H9 (cell line): ENCODE data around the gene NKX1-1. TPM values are rescaled to one million over a fixed set of nuclear protein-coding genes. Genes with fewer than 3 reads are reported as not detected.

Experiments
- DNase-seq: peaks from one replicate; pipeline ENCODE4 v3.0.0-alpha.2; 2017
- H2AFZ ChIP-seq: one replicate; pipeline ENCODE4 v1.6.1; 2013; ENCODE audit warnings: mild to moderate bottlenecking, low read length, control low read depth, moderate library complexity
- H2AK5ac ChIP-seq: 2 replicates; pipeline ENCODE4 v1.6.1; 2013; ENCODE audit warnings: low read length, control low read depth, mixed read lengths; ENCODE audit not compliant: insufficient read length
- H2BK120ac ChIP-seq: one replicate; pipeline ENCODE4 v1.6.1; 2013; ENCODE audit warnings: low read depth, mild to moderate bottlenecking, low read length, control low read depth, inconsistent platforms; ENCODE audit not compliant: poor library complexity, severe bottlenecking
- H2BK12ac ChIP-seq: 2 replicates; pipeline ENCODE4 v1.6.1; 2013; ENCODE audit warnings: low read length, control low read depth, mixed read lengths, low read depth; ENCODE audit not compliant: insufficient read length
- H2BK15ac ChIP-seq: 2 replicates; pipeline ENCODE4 v1.6.1; 2013; ENCODE audit warnings: low read depth, low read length, control low read depth
- H2BK20ac ChIP-seq: one replicate; pipeline ENCODE4 v1.6.1; 2013; ENCODE audit warnings: low read depth, mild to moderate bottlenecking, low read length, control low read depth, inconsistent platforms; ENCODE audit not compliant: poor library complexity, severe bottlenecking
- H2BK5ac ChIP-seq: 2 replicates; pipeline ENCODE4 v1.6.1; 2013; ENCODE audit warnings: low read length, control low read depth, mixed read lengths; ENCODE audit not compliant: insufficient read length
- H3K14ac ChIP-seq: 2 replicates; pipeline ENCODE4 v1.6.1; 2013; ENCODE audit warnings: low read length, control low read depth; ENCODE audit not compliant: insufficient read depth
- H3K18ac ChIP-seq: 2 replicates; pipeline ENCODE4 v1.6.1; 2013; ENCODE audit warnings: low read depth, mild to moderate bottlenecking, mixed read lengths, low read length, control low read depth; ENCODE audit not compliant: insufficient read length
- H3K23ac ChIP-seq: 2 replicates; pipeline ENCODE4 v1.6.1; 2013; ENCODE audit warnings: low read length, control low read depth, mixed read lengths, low read depth; ENCODE audit not compliant: insufficient read length
- H3K23me2 ChIP-seq: 2 replicates; pipeline ENCODE4 v1.6.1; 2013; ENCODE audit warnings: low read depth, mild to moderate bottlenecking, mixed read lengths, low read length, control low read depth; ENCODE audit not compliant: insufficient read length, poor library complexity, severe bottlenecking
- H3K27ac ChIP-seq: 2 replicates; pipeline ENCODE4 v1.5.1; 2013; ENCODE audit warnings: low read length, control low read depth, mixed read lengths, low read depth; ENCODE audit not compliant: insufficient read length
- H3K27me3 ChIP-seq: 2 replicates; pipeline ENCODE4 v1.6.1; 2013; ENCODE audit warnings: low read length, control low read depth, inconsistent platforms; ENCODE audit not compliant: insufficient read depth
- H3K4ac ChIP-seq: 2 replicates; pipeline ENCODE4 v1.6.1; 2013; ENCODE audit warnings: low read depth, mild to moderate bottlenecking, control low read depth, inconsistent platforms, low read length, moderate library complexity
- H3K4me1 ChIP-seq: 2 replicates; pipeline ENCODE4 v1.6.1; 2013; ENCODE audit warnings: low read length, control low read depth, inconsistent platforms; ENCODE audit not compliant: insufficient read depth
- H3K4me2 ChIP-seq: 2 replicates; pipeline ENCODE4 v1.6.1; 2013; ENCODE audit warnings: low read length, control low read depth, mixed read lengths; ENCODE audit not compliant: insufficient read length, insufficient read depth
- H3K56ac ChIP-seq: 2 replicates; pipeline ENCODE4 v1.6.1; 2013; ENCODE audit warnings: low read depth, mild to moderate bottlenecking, mixed read lengths, low read length, control low read depth; ENCODE audit not compliant: insufficient read length
- H3K79me1 ChIP-seq: 2 replicates; pipeline ENCODE4 v1.6.1; 2013; ENCODE audit warnings: low read depth, mild to moderate bottlenecking, moderate library complexity, low read length, control low read depth, inconsistent platforms; ENCODE audit not compliant: insufficient read depth, poor library complexity, severe bottlenecking
- H3K79me2 ChIP-seq: 2 replicates; pipeline ENCODE4 v1.6.1; 2013; ENCODE audit warnings: low read length, control low read depth, inconsistent platforms; ENCODE audit not compliant: insufficient read depth
- H3K9ac ChIP-seq: 2 replicates; pipeline ENCODE4 v1.6.1; 2013; ENCODE audit warnings: low read length, control low read depth, mixed read lengths; ENCODE audit not compliant: insufficient read length; ENCODE audit errors: extremely low read depth
- H3K9me3 ChIP-seq: one replicate; pipeline ENCODE4 v1.6.1; 2013; ENCODE audit warnings: low read depth, low read length, inconsistent platforms; ENCODE audit not compliant: control insufficient read depth
- H3T11ph ChIP-seq: one replicate; pipeline ENCODE4 v1.6.1; 2013; ENCODE audit warnings: mild to moderate bottlenecking, low read length, control low read depth, inconsistent platforms
- H4K20me1 ChIP-seq: one replicate; pipeline ENCODE4 v1.6.1; 2013; ENCODE audit not compliant: control insufficient read depth, insufficient read length, insufficient read depth
- H4K5ac ChIP-seq: 2 replicates; pipeline ENCODE4 v1.6.1; 2013; ENCODE audit warnings: low read depth, mild to moderate bottlenecking, mixed read lengths, low read length, control low read depth; ENCODE audit not compliant: insufficient read length
- H4K8ac ChIP-seq: replicated peaks from 2 replicates; pipeline ENCODE4 v1.6.1; 2013; ENCODE audit warnings: low read length, control low read depth, mixed read lengths, low read depth; ENCODE audit not compliant: insufficient read length
- H4K91ac ChIP-seq: 2 replicates; pipeline ENCODE4 v1.6.1; 2013; ENCODE audit warnings: low read depth, mild to moderate bottlenecking, moderate library complexity, mixed read lengths, low read length, control low read depth; ENCODE audit not compliant: insufficient read length
- H3K27ac Mint-ChIP-seq, 3 experiments: 2 replicates in 2 of 3; 3 replicates in 1 of 3; pipeline ENCODE4 v1.8.0; 2020 to 2021; ENCODE audit warnings: mixed read lengths in 3 of 3, mild to moderate bottlenecking in 1 of 3, moderate library complexity in 1 of 3
- H3K27me3 Mint-ChIP-seq: 2 replicates; pipeline ENCODE4 v1.8.0; 2021; ENCODE audit warnings: low read depth, mild to moderate bottlenecking, moderate library complexity, mixed read lengths
- H3K36me3 Mint-ChIP-seq, 3 experiments: 2 replicates in 2 of 3; 3 replicates in 1 of 3; pipeline ENCODE4 v1.8.0; 2020 to 2021; ENCODE audit warnings: low read depth in 3 of 3, mixed read lengths in 3 of 3; ENCODE audit not compliant: insufficient read depth in 1 of 3
- H3K4me1 Mint-ChIP-seq, 2 experiments: 2 replicates each; pipeline ENCODE4 v1.8.0; 2020; ENCODE audit warnings: mixed read lengths in 2 of 2
- H3K4me3 Mint-ChIP-seq, 2 experiments: 2 replicates in 1 of 2; 3 replicates in 1 of 2; pipeline ENCODE4 v1.8.0; 2020 to 2021; ENCODE audit warnings: mild to moderate bottlenecking in 2 of 2, mixed read lengths in 2 of 2, moderate library complexity in 1 of 2
- H3K9me3 Mint-ChIP-seq, 2 experiments: 2 replicates in 1 of 2; 3 replicates in 1 of 2; pipeline ENCODE4 v1.8.0; 2020; ENCODE audit warnings: mild to moderate bottlenecking in 2 of 2, mixed read lengths in 2 of 2, moderate library complexity in 1 of 2
- WGBS: extraction: QIAGEN DNeasy Blood & Tissue Kit; methylation state at CpG from one replicate; pipeline ENCODE4 v1.1.7; 2013; ENCODE audit warnings: missing lambda C conversion rate, low lambda C conversion rate, mixed read lengths; ENCODE audit not compliant: insufficient read length; ENCODE audit errors: extremely low coverage; 5-methylcytosine and 5-hydroxymethylcytosine counted together
- total RNA-seq: library from RNA; stranded (reverse); gene quantifications from 2 replicates; pipeline ENCODE4 v1.2.1, GENCODE V29; 2021
- TF ChIP-seq, protein P1 (sequence below): fragments of 200-600 bp; sonication (generic); conservative IDR thresholded peaks from 3 replicates; pipeline ENCODE4 v1.8.0; 2021; ENCODE audit warnings: antibody characterized with exemption, mild to moderate bottlenecking

NKX1-1 gene
- total RNA-seq, 1 experiment from 2014 or later = not detected

- H3K9me3 Mint-ChIP-seq = peaks cover 5 to 12% of the 10 kb centered on the region in 2 experiments
- Histone ChIP-seq H3T11ph (no peak overlapping the region), H2AFZ (no peak overlapping the region), H3K23me2 (peaks cover 3% of the 10 kb centered on the region), H2BK5ac (no peak overlapping the region), H4K8ac (no peak overlapping the region), H3K27me3 (peaks cover 79% of the 10 kb centered on the region), H3K23ac (no peak overlapping the region), H2BK12ac (no peak overlapping the region), H3K79me1 (no peaks in the 10 kb centered on the region), H4K20me1 (peaks cover 3% of the 10 kb centered on the region), H3K9me3 (peaks cover 2% of the 10 kb centered on the region), H3K9ac (no peak overlapping the region), H3K4me2 (peak overlapping the region; percentile 10), H3K27ac (no peak overlapping the region), H2BK15ac (no peak overlapping the region), H3K4me1 (no peaks in the 10 kb centered on the region; the same call in 1 of the 2 replicates), H4K91ac (no peak overlapping the region), H2AK5ac (no peak overlapping the region), H2BK20ac (no peak overlapping the region), H3K56ac (no peak overlapping the region), H3K18ac (no peak overlapping the region), H2BK120ac (no peak overlapping the region), H4K5ac (no peak overlapping the region), H3K79me2 (no peaks in the 10 kb centered on the region), H3K4ac (no peak overlapping the region), H3K14ac (no peak overlapping the region)
- WGBS = no CpG with 5 or more reads among the region's 107 CpGs
- peaks cover 75% of the 10 kb centered on the region for H3K27me3 Mint-ChIP-seq
- H3K4me3 Mint-ChIP-seq = peak overlapping the region in 1 of 2 experiments; percentile 51; a peak in 2 of 5 replicates
- TF ChIP-seq, protein P1, sequence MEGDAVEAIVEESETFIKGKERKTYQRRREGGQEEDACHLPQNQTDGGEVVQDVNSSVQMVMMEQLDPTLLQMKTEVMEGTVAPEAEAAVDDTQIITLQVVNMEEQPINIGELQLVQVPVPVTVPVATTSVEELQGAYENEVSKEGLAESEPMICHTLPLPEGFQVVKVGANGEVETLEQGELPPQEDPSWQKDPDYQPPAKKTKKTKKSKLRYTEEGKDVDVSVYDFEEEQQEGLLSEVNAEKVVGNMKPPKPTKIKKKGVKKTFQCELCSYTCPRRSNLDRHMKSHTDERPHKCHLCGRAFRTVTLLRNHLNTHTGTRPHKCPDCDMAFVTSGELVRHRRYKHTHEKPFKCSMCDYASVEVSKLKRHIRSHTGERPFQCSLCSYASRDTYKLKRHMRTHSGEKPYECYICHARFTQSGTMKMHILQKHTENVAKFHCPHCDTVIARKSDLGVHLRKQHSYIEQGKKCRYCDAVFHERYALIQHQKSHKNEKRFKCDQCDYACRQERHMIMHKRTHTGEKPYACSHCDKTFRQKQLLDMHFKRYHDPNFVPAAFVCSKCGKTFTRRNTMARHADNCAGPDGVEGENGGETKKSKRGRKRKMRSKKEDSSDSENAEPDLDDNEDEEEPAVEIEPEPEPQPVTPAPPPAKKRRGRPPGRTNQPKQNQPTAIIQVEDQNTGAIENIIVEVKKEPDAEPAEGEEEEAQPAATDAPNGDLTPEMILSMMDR = no peak
- DNase-seq = peak; percentile 50
- H3K27ac Mint-ChIP-seq = no peak overlapping the region
- peaks cover 2 to 13% of the 10 kb centered on the region in 2 experiments; a peak in 2 of 4 replicates for H3K4me1 Mint-ChIP-seq
- H3K36me3 Mint-ChIP-seq = peaks cover 3 to 4% (median 3%) of the 10 kb centered on the region in 3 experiments; a peak in 5 of 7 replicates
Measured at GRCh38 chr4:1403591-1404572, 2.4 kb downstream of the NKX1-1 start.
